ENCODE measurements around the gene SPAG4.

SPAG4 gene

DNA sequence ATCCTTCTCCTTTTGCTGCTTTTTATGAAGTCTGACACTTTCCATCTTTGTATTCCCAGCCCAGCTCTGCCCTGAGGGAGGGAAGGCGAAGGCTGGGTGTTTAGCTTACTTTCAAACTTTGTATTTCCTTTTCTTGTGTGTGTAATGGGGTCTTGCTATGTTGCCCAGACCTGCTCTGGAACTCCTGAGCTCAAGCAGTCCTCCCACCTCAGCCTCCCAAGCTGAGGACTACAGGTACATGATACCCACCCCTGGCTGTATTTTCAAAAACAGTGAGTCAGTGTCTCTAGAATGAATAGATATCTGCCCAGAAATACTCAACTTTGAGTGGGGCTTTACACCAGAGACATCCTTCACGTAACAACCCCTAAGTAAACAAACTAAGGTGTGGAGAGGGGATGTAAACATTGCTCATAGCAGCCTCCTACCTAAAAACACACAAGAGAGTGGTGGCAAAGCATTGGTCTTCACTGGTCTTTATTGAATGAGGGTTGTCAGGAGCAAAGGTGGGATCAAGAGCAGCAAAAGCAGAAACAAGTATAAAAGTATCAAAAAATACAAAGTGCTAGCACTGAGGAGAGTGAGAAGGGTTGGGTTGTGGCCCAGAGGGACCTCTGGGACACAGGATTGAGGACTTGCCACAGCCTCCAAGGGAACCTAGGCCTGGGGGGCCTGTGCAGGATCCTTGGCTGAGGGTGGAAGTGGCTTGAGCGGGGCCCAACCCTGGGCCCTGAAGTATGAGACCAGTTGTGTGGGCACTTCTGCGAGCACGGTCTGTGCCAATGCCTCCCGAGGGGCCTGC lies 10.2 kb downstream of the SPAG4 start:
- DNase-seq: no peak

DNA sequence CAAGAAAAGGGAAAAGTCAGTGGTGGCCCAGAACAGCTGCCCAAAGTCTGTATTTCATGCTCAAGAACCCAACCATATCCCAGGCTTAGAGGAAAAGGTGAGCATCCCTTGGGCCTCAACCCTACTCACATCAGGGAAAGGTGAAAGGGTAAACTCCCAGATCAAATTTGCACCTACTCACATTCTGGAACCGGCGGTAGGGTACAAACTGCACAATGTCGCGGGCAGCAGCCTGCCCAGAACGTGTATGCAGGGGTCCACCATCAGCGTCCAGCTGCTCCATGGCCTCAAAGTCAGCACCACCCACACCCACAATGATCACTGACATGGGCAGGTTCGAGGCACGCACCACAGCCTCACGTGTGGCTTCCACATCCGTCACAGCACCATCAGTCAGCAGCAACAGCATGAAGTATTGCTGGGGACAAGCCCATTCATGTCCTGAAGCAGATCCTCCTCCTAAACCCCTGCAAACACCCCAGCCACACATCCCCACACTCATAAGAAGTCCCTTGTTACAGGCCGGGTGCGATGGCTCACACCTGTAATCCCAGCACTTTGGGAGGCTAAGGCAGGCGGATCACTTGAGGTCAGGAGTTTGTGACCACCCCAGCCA lies 10.9 kb downstream of the SPAG4 start:
- no peak for DNase-seq

DNA sequence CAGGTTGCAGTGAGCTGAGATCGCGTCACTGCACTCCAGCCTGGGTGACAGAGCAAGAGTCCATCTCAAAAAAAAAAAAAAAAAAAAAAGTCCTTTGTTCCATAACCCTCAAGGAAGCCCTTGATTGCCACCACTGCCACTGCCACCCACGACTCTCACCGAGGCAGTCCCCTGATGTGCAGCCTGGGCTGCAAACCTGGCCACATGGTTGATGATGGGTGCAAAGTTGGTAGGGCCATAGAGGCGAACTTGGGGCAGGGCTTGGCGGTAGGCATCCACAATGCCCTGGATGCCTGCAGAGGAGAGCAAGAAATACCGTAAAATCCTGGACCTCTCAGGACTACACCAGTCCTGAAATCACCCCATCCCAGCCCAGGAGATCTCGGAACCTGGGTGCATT lies 11.5 kb downstream of the SPAG4 start:
- DNase-seq: no peak

DNA sequence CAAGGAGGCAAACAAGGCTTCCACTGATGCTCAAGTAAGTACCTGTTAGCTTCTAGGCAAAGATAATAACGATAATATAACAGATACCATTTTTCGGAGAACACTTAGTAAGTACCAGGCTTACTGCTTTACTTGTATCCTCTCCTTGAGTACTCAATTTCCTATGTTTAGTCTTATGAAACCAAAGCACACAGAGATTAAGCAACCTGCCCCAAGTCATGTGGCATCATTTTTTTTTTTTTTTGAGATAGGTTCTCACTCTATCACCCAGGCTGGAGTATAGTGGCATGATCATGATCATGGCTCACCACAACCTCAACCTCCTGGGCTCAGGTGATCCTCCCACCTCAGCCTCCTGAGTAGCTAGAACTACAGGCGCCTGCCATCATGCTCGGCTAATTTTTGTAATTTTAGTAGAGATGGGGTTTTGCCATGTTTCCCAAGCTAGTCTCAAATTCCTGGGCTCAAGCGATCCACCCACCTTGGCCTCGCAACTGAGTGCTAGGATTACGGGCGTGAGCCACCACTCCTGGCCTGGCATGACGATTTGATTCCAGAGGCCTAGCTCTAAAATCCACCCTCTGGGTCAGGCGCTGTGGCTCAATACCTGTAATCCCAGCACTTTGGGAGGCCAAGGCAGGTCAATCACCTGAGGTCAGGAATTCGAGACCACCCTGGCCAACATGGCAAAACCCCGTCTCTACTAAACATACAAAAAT lies 14.0 kb downstream of the SPAG4 start:
- no peak for DNase-seq

DNA sequence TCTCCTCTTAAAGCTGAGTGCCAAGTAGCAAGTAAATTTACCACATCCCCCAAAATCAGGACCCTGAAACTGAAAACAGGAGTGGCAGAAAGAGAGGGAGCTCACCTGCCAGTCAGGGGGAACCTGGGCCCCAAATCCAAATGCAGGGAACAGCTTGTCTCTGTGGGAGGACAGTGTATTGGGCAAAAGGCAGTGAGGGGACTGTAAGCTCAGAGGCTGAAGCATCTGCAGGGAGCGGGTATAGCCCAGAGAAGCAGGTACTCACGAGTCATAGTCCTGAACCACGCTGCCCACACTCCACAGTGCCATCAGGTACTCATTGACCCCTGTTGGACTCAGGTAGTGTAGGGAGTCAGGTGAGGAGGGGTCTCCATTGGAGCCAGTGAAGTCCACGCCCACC lies 15.0 kb downstream of the SPAG4 start:
- no peak for DNase-seq

DNA sequence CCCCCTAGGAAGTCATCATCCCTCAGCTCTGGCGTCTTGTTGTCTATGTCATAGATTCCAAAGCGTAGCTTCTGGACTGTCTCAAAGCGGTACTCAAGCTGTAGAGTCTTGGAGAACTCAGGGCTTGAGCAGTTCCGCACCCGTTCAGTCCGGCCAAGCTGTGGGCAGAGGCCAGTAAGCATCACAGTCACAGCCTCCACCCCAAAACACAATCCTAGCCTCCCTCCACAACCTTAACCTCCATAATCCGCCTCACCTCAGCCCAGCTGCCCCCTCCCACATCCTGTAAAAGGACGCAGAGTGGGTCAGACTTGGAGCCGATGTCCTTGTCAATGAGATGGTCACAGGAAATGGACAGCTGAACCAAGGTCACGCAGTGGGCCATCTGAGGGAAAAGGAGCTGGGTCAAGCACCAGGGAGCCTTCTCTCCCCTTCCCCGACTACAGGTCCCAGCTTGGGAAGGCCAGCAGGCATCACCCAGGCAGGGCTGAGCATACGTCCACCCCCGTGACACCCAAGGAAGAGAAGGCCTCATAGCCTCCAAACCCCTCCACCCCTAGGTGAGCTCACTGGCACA lies 17.0 kb downstream of the SPAG4 start:
- DNase-seq: no peak

DNA sequence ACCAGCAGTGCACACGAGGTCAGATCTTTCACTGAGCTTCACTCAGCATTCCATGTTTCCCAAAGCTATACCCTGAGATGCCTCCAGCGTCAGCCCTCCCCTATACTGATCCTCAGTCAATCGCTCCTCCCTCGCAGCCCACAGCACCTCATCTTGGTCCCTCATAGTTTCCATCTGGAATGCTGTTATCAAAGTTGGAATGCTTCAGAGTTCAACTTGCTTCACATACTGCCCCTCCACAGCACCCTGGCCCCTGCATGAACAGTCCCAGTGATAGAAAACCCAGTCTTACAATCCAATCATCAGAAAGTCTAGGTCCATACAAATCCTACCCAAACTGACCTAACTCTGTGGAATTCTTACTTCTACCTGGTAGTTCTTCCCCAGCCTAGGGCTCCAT lies 20.0 kb downstream of the SPAG4 start:
- no peak for DNase-seq

DNA sequence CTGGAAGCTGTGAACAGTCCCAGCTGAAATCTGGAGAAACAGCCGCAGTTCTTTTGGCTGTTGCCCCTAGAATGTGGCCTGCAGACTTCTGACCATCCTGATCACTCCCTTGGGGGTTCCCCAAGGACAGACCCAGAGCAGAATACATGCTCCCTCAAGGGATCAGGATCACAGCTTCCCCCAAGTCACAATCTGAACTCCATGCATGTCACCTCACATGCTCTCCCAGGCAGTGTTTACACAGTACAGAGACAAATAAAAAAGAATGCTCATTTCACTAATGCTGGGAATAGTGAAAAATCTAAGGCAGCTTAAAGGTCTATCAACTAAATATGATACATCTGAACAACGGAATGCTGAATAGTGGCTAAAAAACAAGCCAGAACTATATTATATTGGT lies 20.5 kb downstream of the SPAG4 start:
- DNase-seq: no peak

DNA sequence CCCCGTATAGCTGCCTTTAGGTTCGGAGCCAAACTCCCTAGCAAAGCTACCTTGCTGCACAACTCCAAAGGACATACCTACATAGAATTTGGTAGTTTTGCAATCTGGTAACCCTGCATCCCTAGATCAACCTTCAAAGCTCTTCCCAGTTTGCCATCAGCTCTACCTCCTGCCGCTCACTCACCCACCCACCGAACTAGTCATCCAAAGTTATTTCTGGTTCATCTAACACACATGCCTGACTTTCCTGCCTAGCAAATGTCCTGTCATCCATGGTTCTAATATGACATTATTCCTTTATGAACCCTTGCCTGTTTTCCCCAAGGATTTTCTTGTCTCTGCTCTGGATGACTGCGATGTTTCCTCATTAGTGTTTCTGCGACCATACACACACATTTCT lies 21.6 kb downstream of the SPAG4 start:
- no peak for DNase-seq

DNA sequence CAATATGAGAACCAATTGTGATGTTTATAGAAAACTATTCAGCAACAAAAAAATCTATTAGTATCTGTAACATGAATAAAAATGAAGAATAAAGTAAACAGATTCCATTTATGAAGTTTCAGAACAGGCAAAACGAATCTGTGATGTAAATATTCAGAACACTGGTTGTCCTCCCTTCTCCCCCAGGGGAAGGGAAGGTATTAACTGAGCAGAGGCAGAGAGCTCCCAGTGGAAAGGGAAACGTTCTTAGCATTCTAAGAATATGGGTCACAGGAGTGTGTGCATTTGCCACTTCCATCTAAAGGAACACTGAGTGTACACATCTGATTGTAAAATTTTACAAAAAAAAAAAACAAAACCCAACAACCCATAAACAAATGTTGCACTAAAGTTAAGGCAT lies 23.1 kb downstream of the SPAG4 start:
- DNase-seq: no peak

DNA sequence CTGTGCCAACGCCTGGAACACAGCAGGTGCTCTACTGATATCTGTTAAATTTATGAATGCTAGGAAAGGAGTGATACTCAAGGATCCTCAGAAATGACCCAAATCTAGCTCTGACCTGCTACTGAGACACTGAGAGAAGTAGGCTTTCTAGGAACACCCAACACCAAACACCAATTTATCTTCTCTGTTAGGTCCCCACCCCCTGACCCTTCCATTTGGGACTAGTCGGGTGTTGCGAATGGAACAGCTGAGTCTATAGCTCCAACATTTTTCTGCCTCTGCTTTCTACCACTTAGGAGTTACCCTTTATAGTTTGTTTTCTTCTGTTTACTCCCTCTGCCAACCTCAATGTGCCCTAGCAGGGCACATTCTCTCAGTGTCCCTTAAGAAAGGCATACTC lies 25.1 kb downstream of the SPAG4 start:
- DNase-seq: no peak

DNA sequence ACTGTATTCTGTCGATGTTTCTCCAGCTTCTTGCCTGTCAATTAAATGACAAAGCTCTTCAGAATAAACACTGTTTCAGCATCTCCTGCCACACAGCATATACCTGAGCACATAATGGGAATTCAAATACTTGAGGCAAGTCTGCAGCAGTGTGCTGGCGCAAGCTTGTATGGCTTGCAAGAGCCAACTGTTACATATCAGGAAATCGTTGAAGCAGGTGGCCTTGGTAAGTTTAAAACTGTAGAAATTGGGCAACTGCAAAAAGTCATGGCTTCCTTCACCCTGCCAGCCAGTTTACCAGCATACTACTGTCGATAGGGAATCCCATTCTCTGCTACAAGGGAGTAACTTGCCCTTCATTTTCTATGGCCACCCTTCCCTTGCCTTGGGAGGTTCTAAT lies 26.1 kb downstream of the SPAG4 start:
- no peak for DNase-seq

DNA sequence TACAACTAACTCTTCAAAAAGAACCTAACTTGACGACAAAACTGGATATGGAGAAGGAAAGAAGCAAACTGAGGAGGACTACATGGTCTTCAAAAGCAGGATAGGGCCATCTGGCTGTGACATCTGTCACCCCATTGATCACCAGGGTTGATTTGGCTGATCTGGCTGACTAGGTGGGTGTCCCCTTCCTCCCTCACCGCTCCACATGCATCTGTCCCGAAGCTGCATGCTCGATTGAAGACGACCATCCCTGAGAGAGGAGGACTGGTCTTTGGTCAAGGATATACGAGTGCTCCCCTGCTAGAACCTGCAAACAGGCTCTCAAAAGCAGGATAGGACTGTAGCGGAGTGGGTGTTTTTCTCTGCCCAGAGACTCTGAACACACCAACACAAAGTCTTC lies 27.4 kb downstream of the SPAG4 start:
- no peak for DNase-seq

DNA sequence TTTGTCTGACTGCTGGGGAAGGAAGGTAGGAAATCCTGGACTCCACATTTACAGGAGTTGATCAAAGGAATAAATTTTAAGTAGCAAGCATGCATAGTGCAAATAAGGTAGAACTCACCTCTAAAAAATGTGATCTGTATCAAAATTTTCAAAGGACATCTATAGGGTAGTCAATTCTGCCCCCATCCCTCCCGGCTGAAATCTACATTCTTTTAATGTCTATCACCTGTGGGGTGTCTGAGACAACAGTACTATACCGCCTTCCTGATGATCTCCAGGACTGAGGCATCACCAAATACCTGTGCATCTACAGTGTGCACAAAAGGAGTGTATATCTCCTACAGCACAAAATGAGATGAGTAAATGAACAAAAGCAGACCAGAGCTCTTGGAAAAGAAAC lies 29.2 kb downstream of the SPAG4 start:
- no peak for DNase-seq

DNA sequence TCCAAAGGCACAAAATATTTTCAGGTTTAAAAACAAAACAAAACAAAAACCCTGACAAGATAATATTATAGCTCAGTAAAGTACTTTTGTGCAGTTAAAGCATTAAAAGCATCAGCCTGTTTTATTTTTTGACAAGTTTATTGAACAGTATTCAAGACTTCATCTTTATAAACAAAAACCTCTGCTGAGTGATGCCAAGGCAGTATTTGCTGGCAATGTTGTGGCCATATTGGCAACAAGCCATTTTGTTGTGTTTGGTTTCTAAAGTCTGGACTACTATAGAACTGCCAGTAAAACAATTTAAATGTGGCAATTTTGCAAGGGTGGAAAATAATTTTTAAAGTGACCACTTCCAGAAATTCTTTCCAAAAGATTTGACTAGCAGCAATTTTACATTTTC lies 33.2 kb downstream of the SPAG4 start:
- DNase-seq: no peak

DNA sequence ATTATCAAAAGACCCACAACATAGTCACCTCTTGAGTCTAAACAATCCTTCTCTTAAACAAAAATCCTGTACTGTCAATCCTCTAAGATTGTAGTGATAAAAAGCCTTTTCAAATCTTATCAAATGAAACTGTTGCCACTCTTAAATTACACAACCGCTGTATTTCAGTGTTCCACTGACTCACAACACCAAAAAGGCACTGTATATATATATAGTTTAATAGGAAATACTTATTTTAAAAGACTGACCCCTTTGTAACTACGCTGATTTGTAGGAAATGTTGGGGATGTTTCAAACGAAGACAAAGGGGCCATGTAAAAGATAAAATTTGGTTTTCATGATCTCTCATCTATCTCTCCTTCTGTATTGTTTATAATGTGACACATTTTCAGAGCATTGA lies 35.0 kb downstream of the SPAG4 start:
- DNase-seq: no peak

DNA sequence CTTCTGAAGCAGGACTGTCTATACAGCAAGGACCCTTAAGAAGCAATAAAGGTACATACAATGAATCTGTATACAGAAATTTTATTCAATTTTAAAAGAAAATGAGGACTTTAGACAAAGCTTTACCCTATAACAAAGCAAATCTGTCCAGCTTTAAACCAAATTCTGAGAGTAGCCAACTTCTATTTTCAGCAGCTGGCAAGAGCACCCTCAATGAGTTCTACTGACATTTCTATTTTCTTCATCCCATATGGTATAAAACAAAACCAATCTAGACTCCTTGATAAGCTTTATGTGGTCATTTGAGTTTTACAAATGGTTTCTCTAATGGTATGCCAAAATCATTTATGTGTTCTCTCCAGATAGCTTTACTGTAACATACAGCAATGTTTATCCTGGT lies 36.3 kb downstream of the SPAG4 start:
- no peak for DNase-seq

DNA sequence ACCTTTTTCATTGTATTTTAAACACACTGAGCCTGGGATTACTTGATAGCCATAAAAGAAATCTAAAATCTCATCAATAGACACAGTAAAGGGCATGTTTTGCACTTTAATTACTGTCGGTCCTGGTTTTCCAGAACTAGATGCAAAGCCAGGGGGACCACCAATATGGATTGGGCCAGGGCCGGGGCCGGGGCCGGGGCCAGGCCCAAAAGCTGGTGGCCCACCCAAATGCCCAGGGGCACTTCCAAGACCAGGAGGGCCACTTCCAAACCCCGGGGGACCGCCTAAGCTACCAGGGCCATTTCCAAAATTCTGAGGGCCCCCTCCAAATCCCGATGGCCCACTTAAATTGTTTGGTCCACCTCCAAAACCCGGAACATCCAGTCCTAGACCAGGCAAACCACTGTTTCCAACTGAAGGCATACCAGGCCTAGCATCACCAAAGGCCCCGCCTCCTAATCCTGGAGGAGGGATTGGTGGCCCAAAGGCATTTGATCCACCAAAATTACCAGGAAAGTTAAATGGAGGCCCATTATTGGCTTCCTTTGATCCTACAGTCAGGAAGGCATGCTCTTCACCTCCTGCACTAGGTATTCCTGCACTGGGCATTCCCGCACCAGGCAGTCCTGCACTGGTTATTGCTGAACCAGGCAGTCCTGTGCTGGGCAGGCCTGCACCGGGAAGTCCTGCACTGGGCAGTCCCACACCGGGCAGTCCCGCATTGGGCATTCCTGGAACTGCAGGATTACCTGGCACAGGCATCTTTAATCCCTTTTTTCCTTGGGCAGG lies 37.2 kb downstream of the SPAG4 start:
- no peak for DNase-seq

DNA sequence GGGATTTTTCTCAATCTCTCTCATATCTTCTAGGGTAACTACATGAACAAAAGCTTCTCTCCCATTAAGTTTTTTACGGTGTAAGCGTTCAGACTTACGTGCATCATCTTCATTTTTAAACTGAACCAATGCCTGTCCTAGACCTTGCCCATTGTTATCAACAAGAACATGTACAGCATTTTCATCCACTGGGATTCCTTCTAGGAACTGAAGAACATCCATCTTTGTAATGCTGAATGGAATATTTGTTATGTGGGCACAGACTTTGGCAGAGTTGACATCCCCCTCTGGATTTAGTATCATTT lies 37.8 kb downstream of the SPAG4 start:
- DNase-seq: no peak

DNA sequence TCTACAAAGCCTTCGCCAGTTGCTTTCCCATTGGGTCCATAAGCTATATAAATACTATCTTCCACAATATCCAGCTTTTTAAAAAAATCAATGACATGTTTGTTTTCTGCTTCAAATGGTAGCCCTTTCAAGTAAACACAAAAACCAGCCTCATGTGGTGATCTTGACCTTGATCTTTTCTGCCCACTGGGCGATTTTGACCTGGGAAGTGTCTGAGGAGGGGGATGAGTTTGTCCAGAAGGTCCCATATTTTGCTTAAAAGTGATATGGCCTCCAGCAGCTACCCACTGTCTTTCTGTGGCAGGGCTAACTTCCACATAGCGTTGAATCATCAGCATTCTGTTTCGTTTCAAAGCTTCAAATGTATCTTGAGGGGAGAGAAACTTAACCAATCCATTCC lies 38.3 kb downstream of the SPAG4 start:
- no peak for DNase-seq

DNA sequence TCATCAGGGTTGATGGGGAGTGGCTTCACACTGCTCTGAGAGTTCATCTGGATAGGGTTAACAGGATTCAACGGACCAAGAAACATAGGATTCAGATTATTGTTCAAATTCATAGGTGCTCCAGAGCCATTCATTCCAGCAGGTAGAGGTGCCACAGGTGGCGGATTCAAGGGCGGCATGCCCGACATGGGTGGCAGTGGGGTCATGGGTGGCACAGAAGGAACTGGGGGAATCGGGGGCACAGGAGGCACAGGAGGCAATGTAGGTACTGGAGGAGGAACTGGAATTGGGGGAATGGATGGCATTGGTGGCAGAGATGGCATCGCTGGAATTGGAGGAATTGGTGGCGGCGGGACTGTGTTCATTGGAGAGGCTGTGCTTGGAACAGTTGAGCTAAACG lies 38.8 kb downstream of the SPAG4 start:
- DNase-seq: no peak

DNA sequence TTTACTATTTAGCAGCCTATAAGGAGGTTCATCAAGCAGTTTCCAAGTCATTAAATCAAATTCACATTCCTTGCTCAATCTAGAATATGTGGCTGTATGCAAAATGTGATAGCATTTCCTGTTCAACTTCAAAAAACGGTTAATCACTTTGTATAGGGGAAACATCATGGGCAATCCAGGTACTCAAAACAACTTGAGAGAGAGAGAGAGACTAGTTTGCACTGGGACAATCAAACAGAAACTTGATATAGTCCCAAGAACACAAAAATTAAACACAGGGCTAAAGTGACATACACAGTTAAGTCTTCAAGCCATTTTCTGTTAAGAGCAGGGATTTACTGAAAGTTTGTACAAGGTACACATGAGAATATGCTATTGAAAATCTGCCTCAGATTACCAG lies 41.6 kb downstream of the SPAG4 start:
- no peak for DNase-seq

Data from NCI-H2081 (cell line).